ENCODE results near the gene SIX4. TPM values are rescaled to one million over a fixed set of nuclear protein-coding genes. Genes with fewer than 3 reads are reported as not detected.

The SIX4 gene
- polyA plus RNA-seq, 1 donor = 8.6 TPM

- no peak for DNase-seq
Measured at GRCh38 chr14:60661721-60662120, 62.4 kb downstream of the SIX4 start.

Other genes starting within 250 kb of the SIX4 start
- gene C14orf39, start 238.3 kb downstream of the SIX4 start, polyA plus RNA-seq (ENCODE audit: insufficient read length) = 1.0 TPM
- gene SIX6, start 215.2 kb downstream of the SIX4 start, polyA plus RNA-seq (ENCODE audit: insufficient read length) = not detected
- gene SIX1, start 74.9 kb downstream of the SIX4 start, polyA plus RNA-seq (ENCODE audit: insufficient read length) = 10.9 TPM
- gene MNAT1, start 10.4 kb upstream of the SIX4 start, polyA plus RNA-seq (ENCODE audit: insufficient read length) = 53.0 TPM

All from left kidney (tissue), 2 donors.